K562 (cell line): ENCODE data around the gene WDR35. TPM values are rescaled to one million over a fixed set of nuclear protein-coding genes. Genes with fewer than 3 reads are reported as not detected.

ENCODE experiments used
- ATAC-seq: fragments of 200-7000 bp; cut with Tn5 transposase; 3 replicates; pipeline ENCODE4 v1.9.1; 2020; ENCODE audit warnings: moderate library complexity
- BruUV-seq: library from RNA; stranded (reverse); fragments of 400-500 nt; replicated peaks from 2 replicates; lab custom pipeline; 2021; lab: Mats Ljungman, UMichigan
- CTCF ChIA-PET: fragments of 300-600 bp; formaldehyde crosslinking; extraction: SDS; loops from one replicate; lab custom pipeline; 2021; ENCODE audit warnings: low intra/inter-chr PET ratio; lab: Yijun Ruan, JAX
- POLR2A ChIA-PET: fragments of 300-600, 350-650 bp; sonication (Branson Sonifier 250); formaldehyde crosslinking; extraction: SDS; loops from one replicate; lab custom pipeline; 2021; ENCODE audit warnings: antibody characterized with exemption, inconsistent platforms; lab: Yijun Ruan, JAX
- DNase-seq, 4 experiments: peaks; one replicate each; pipeline versions ENCODE4 v3.0.0 to v3.0.0-alpha.2; 2011 to 2018; ENCODE audit warnings: low spot score in 3 of 4, mixed read lengths in 3 of 4; ENCODE audit errors: extremely low read depth in 1 of 4
- FAIRE-seq: peaks from 2 replicates; lab custom pipeline; 2011; peaks lifted over from hg19 to GRCh38; lab: Jason Lieb, UNC
- H2AFZ ChIP-seq: 2 replicates; pipeline ENCODE4 v1.6.0; 2011; ENCODE audit warnings: low read depth, low read length, control low read depth, inconsistent platforms
- H3K27ac ChIP-seq: fragments of 200-600 bp; 3 replicates; pipeline ENCODE4 v1.8.0; 2011; ENCODE audit warnings: low read depth, mild to moderate bottlenecking, control low read depth, inconsistent platforms, low read length, moderate library complexity, mixed read lengths; ENCODE audit errors: extremely low read depth
- H3K27me3 ChIP-seq, 2 experiments: fragments of 300-600 bp in 1 of 2; 2 replicates in 1 of 2; 3 replicates in 1 of 2; pipeline versions ENCODE4 v1.6.0 to v1.8.0; 2011; ENCODE audit warnings: inconsistent platforms in 2 of 2, low read length in 2 of 2, mild to moderate bottlenecking in 1 of 2, mixed read lengths in 1 of 2, moderate library complexity in 1 of 2; ENCODE audit not compliant: control insufficient read depth in 2 of 2, insufficient read depth in 2 of 2
- H3K36me3 ChIP-seq: fragments of 300-600 bp; 3 replicates; pipeline ENCODE4 v1.8.0; 2011; ENCODE audit warnings: mild to moderate bottlenecking, low read length, inconsistent platforms; ENCODE audit not compliant: control insufficient read depth, insufficient read depth
- H3K4me1 ChIP-seq, 2 experiments: fragments of 200-600 bp in 1 of 2; replicated peaks in 1 of 2; 2 replicates in 1 of 2; 3 replicates in 1 of 2; pipeline versions ENCODE4 v1.5.1 to v1.8.0; 2011; ENCODE audit warnings: inconsistent platforms in 2 of 2, low read length in 2 of 2, mild to moderate bottlenecking in 1 of 2, mixed read lengths in 1 of 2, moderate library complexity in 1 of 2; ENCODE audit not compliant: control insufficient read depth in 2 of 2, insufficient read depth in 2 of 2
- H3K4me2 ChIP-seq: 2 replicates; pipeline ENCODE4 v1.6.1; 2011; ENCODE audit warnings: low read length, control low read depth, inconsistent platforms, mixed read lengths; ENCODE audit not compliant: insufficient read depth
- H3K4me3 ChIP-seq: fragments of 200-600 bp; sonication (generic), shearing (Covaris generic); 2 replicates; pipeline ENCODE4 v1.5.1; 2016; ENCODE audit warnings: control low read depth, inconsistent platforms
- H3K79me2 ChIP-seq: fragments of 200-600 bp; 3 replicates; pipeline ENCODE4 v1.8.0; 2011; ENCODE audit warnings: low read length, inconsistent platforms; ENCODE audit not compliant: control insufficient read depth, insufficient read depth
- H3K9ac ChIP-seq, 2 experiments: 2 replicates each; pipeline versions ENCODE4 v1.6.0 to v1.6.1; 2011; ENCODE audit warnings: low read depth in 2 of 2, low read length in 2 of 2, control low read depth in 1 of 2, inconsistent platforms in 1 of 2, mild to moderate bottlenecking in 1 of 2, mixed read lengths in 1 of 2; ENCODE audit not compliant: insufficient read depth in 1 of 2
- H3K9me1 ChIP-seq: one replicate; pipeline ENCODE4 v1.6.0; 2011; ENCODE audit warnings: inconsistent platforms, mild to moderate bottlenecking, low read length, moderate library complexity; ENCODE audit not compliant: control insufficient read depth, insufficient read depth
- H3K9me3 ChIP-seq: replicated peaks from 2 replicates; pipeline ENCODE4 v1.5.1; 2011; ENCODE audit warnings: low read depth, low read length, inconsistent platforms; ENCODE audit not compliant: control insufficient read depth, insufficient read depth
- H4K20me1 ChIP-seq: replicated peaks from 2 replicates; pipeline ENCODE4 v1.6.1; 2011; ENCODE audit warnings: low read length, inconsistent platforms, mixed read lengths; ENCODE audit not compliant: control insufficient read depth, insufficient read depth
- C11orf30 ChIP-seq: fragments of 450-650 bp; IDR thresholded peaks from 2 replicates; pipeline ENCODE4 v1.6.1; 2016; ENCODE audit warnings: low read depth, mild to moderate bottlenecking
- HNRNPL ChIP-seq: fragments of 200-400 bp; formaldehyde crosslinking; IDR thresholded peaks from 2 replicates; pipeline ENCODE4 v1.6.1; 2017; ENCODE audit warnings: low read depth, mild to moderate bottlenecking, low read length
- MIER1 ChIP-seq: fragments of 450-650 bp; IDR thresholded peaks from 2 replicates; pipeline ENCODE4 v1.6.1; 2016; ENCODE audit warnings: antibody characterized with exemption, mild to moderate bottlenecking, low read depth
- PYGO2 ChIP-seq: fragments of 450-650 bp; IDR thresholded peaks from 2 replicates; pipeline ENCODE4 v1.6.1; 2016; ENCODE audit warnings: mild to moderate bottlenecking, missing genetic modification characterization, moderate library complexity, missing compliant biosample characterization
- SRF ChIP-seq, 2 experiments: fragments of 250-450, 450-650 bp in 1 of 2; sonication (Bioruptor Pico) in 1 of 2; sonication (generic) in 1 of 2; formaldehyde crosslinking; IDR thresholded peaks; 2 replicates each; pipeline versions ENCODE4 v1.5.0 to v1.5.1; 2020 to 2022; ENCODE audit warnings: mild to moderate bottlenecking in 1 of 2, missing genetic modification reagents in 1 of 2
- TOE1 ChIP-seq, 2 experiments: fragments of 450-650 bp in 1 of 2; sonication (generic) in 1 of 2; formaldehyde crosslinking in 1 of 2; IDR thresholded peaks; 2 replicates each; pipeline versions ENCODE4 v1.7.1 to v1.8.0; 2016 to 2022; ENCODE audit warnings: borderline replicate concordance in 2 of 2, mild to moderate bottlenecking in 2 of 2, antibody characterized with exemption in 1 of 2, inconsistent platforms in 1 of 2, low read depth in 1 of 2, missing genetic modification reagents in 1 of 2, moderate library complexity in 1 of 2
- U2AF2 ChIP-seq: fragments of 200-400 bp; formaldehyde crosslinking; optimal IDR thresholded peaks from 2 replicates; pipeline ENCODE3; 2017; ENCODE audit warnings: low read depth, mild to moderate bottlenecking, low read length
- ZBTB1 ChIP-seq: sonication (generic); formaldehyde crosslinking; IDR thresholded peaks from 2 replicates; pipeline ENCODE4 v1.8.1; 2023; ENCODE audit warnings: missing genetic modification reagents, low read depth, mild to moderate bottlenecking, borderline replicate concordance
- ZNF644 ChIP-seq: fragments of 200-800 bp; sonication (Bioruptor generic); IDR thresholded peaks from 2 replicates; pipeline ENCODE4 v1.6.1; 2016; ENCODE audit warnings: low read depth, missing genetic modification characterization, missing compliant biosample characterization
- WGBS: fragments of 100-300 bp; shearing (Covaris generic); methylation state at CpG from one replicate; pipeline ENCODE4 v1.1.6; 2016; ENCODE audit warnings: low coverage, mixed read lengths; ENCODE audit not compliant: insufficient coverage; ENCODE audit errors: missing lambda C conversion rate; 5-methylcytosine and 5-hydroxymethylcytosine counted together
- in situ Hi-C: fragments of 300-500 bp; cut with MboI; formaldehyde crosslinking; loops from 4 replicates; pipeline ENCODE4 v1.15.0; 2018; ENCODE audit warnings: inconsistent platforms, mixed read lengths
- intact Hi-C: fragments of 100-400 bp; cut with micrococcal nuclease; formaldehyde crosslinking; loops from 2 replicates; pipeline ENCODE4 v1.14.2; 2022
- polyA plus RNA-seq, 8 experiments: library from polyadenylated mRNA; depleted of rRNA in 4 of 8; stranded (reverse) in 5 of 8; unstranded in 3 of 8; fragments of >200 nt; fragmentation: Nextera tagmentation in 2 of 8; fragmentation: Illumina TruSeq in 1 of 8; extraction: Ambion mirVana in 2 of 8; extraction: Trizol in 1 of 8; gene quantifications; 2 replicates each; pipeline versions ENCODE4 v1.2.1 to v1.2.3, GENCODE V29; 2011 to 2014; ENCODE audit warnings: inconsistent platforms in 1 of 8, missing spikeins in 1 of 8
- total RNA-seq, 7 experiments: library from RNA; depleted of rRNA in 6 of 7; stranded (reverse); fragments of >200 nt in 6 of 7; fragmentation: Illumina TruSeq in 2 of 7; extraction: Trizol in 2 of 7; gene quantifications; 2 replicates each; pipeline versions ENCODE4 v1.2.1 to v1.2.3, GENCODE V29; 2011 to 2021; ENCODE audit warnings: low replicate concordance in 1 of 7

The WDR35 gene
- total and polyA plus RNA-seq, 9 of the 15 experiments (the other 6 are each of a cell fraction or from before 2014, with no cell fraction given), result 3.3 to 13.1 (median 8.0) TPM

DNA sequence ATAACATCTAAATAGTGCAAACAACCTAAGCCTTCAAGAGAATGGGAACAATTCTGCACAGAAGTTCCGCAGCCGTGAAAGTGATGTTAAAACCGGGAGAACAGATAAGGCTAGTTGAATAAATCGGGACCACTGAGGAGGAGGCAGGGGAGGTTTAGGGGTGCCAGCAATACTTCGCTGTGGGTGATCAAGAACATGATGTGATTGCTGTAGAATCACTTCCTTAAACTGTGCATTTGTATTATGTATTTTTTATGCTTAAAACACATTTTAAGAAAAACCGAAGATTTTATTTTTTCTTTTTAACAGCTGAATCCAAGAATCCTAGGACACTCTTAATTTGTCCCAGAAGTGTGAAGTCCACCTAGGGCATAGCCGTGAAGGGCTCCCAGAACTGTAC, 121.7 kb downstream of the WDR35 start:
- DNase-seq (no peak), ATAC-seq (no peak), FAIRE-seq (no peak)
- Histone ChIP-seq H3K9ac (no peak overlapping the region), H2AFZ (no peak overlapping the region), H3K27ac (no peak overlapping the region), H3K36me3 (no peaks in the 10 kb centered on the region), H3K79me2 (no peaks in the 10 kb centered on the region), H3K4me2 (no peak overlapping the region; the same call in 1 of the 2 replicates), H3K9me3 (no peaks in the 10 kb centered on the region), H3K27me3 (peaks cover 11 to 29% of the 10 kb centered on the region in 2 experiments; a peak in 4 of 5 replicates), H4K20me1 (peaks cover 3% of the 10 kb centered on the region; the same call in 1 of the 2 replicates), H3K4me1 (peaks cover 4 to 18% of the 10 kb centered on the region in 2 experiments; a peak in 3 of 5 replicates), H3K9me1 (no peaks in the 10 kb centered on the region), H3K4me3 (no peak overlapping the region)
- CTCF ChIA-PET, result no interaction called here
- intact Hi-C loops, result loop anchor here (10.0 kb wide), 1 partner anchor 123 kb away; no protein-coding TSS in a partner anchor
- in situ Hi-C loops, result loop anchor here (10.0 to 25.0 kb wide), 2 partner anchors 513 to 1106 kb away; partner anchors contain the start of gene OSR1
- TF ChIP-seq MIER1, result no peak
- no peak for TF ChIP-seq C11orf30
- no peak for TF ChIP-seq U2AF2
- no peak for TF ChIP-seq SRF (CRISPR knock-in tag; IDR thresholded peaks at IDR 0.05)
- no peak for TF ChIP-seq PYGO2 (tag)
- TF ChIP-seq HNRNPL, result no peak
- TF ChIP-seq ZBTB1 (CRISPR knock-in tag), result no peak
- TF ChIP-seq ZNF644, result no peak
- TF ChIP-seq TOE1 (IDR thresholded peaks at IDR 0.05; ENCODE audit: borderline replicate concordance), result no peak
- TF ChIP-seq TOE1 (CRISPR knock-in tag; IDR thresholded peaks at IDR 0.05; ENCODE audit: borderline replicate concordance, low read depth), result no peak
- POLR2A ChIA-PET, result interaction anchor here (1.1 kb wide), 1 partner anchor 168 kb away, joined by 3 read pairs; no protein-coding TSS in a partner anchor
- BruUV-seq, result no TSS peak
- 25% methylated on average over 7 of the region's 7 CpGs for WGBS
